ENCODE measurements around the gene BBOX1.
"Not testable (repeated sequence)": the region's sequence is repeated elsewhere in the genome, so short reads cannot be mapped to it uniquely, and the experiment has no call there.

BBOX1 gene

GRCh38 chr11:27040302-27041115, at the start of gene BBOX1:
Gene BBOX1 (plus strand): TSS chr11:27040815. CDS start chr11:27055431, 14,616 bp downstream.
- TF ChIP-seq CTCF (IDR thresholded peaks at IDR 0.05; ENCODE audit: borderline replicate concordance, control extremely low read depth, extremely low read depth, insufficient read depth, missing control alignments), result no peak
- DNase-seq (ENCODE audit: low spot score), result no peak
- in situ Hi-C loops (cut with MboI; ENCODE audit: low sequenced_read_pairs, unreplicated experiment), result no loop called here

- TF ChIP-seq CTCF (IDR thresholded peaks at IDR 0.05; ENCODE audit: borderline replicate concordance, control extremely low read depth, extremely low read depth, insufficient read depth, missing control alignments), result no peak
- DNase-seq (ENCODE audit: low spot score), result no peak
- in situ Hi-C loops (cut with MboI; ENCODE audit: low sequenced_read_pairs, unreplicated experiment), result no loop called here
Observed at GRCh38 chr11:26992031-26992541, 48.5 kb upstream of the BBOX1 start.

- in situ Hi-C loops (cut with MboI; ENCODE audit: low sequenced_read_pairs, unreplicated experiment), result no loop called here
- DNase-seq (ENCODE audit: low spot score), result no peak
- no peak for TF ChIP-seq CTCF (IDR thresholded peaks at IDR 0.05; ENCODE audit: borderline replicate concordance, control extremely low read depth, extremely low read depth, insufficient read depth, missing control alignments)
Observed at GRCh38 chr11:26993965-26994457, 46.6 kb upstream of the BBOX1 start, which contains the start of gene FIBIN. Gene FIBIN (plus strand): TSS chr11:26994112. CDS start chr11:26994527, 415 bp downstream.

GRCh38 chr11:26994631-26995095, 46.0 kb upstream of the BBOX1 start:
- in situ Hi-C loops (cut with MboI; ENCODE audit: low sequenced_read_pairs, unreplicated experiment), result no loop called here
- no peak for DNase-seq (ENCODE audit: low spot score)
- TF ChIP-seq CTCF (IDR thresholded peaks at IDR 0.05; ENCODE audit: borderline replicate concordance, control extremely low read depth, extremely low read depth, insufficient read depth, missing control alignments), result no peak

GRCh38 chr11:26995701-26996460, 44.7 kb upstream of the BBOX1 start:
- DNase-seq (ENCODE audit: low spot score), result no peak
- in situ Hi-C loops (cut with MboI; ENCODE audit: low sequenced_read_pairs, unreplicated experiment), result no loop called here
- TF ChIP-seq CTCF (IDR thresholded peaks at IDR 0.05; ENCODE audit: borderline replicate concordance, control extremely low read depth, extremely low read depth, insufficient read depth, missing control alignments), result no peak

- no peak for TF ChIP-seq CTCF (IDR thresholded peaks at IDR 0.05; ENCODE audit: borderline replicate concordance, control extremely low read depth, extremely low read depth, insufficient read depth, missing control alignments)
- in situ Hi-C loops (cut with MboI; ENCODE audit: low sequenced_read_pairs, unreplicated experiment), result no loop called here
- no peak for DNase-seq (ENCODE audit: low spot score)
Observed at GRCh38 chr11:26997378-26997777, 43.2 kb upstream of the BBOX1 start.

GRCh38 chr11:27001136-27001730, 39.4 kb upstream of the BBOX1 start:
- in situ Hi-C loops (cut with MboI; ENCODE audit: low sequenced_read_pairs, unreplicated experiment), result not testable (repeated sequence)

More at GRCh38 chr11:27001136-27001730, 39.4 kb upstream of the BBOX1 start:
- DNase-seq (ENCODE audit: low spot score), result not testable (repeated sequence)
